Measurements from ENCODE around the gene CXCL12. TPM values are rescaled to one million over a fixed set of nuclear protein-coding genes. Genes with fewer than 3 reads are reported as not detected.

Gene CXCL12
- total and polyA plus RNA-seq, 4 donors, result 23.7 to 91.4 (median 51.8) TPM

DNA sequence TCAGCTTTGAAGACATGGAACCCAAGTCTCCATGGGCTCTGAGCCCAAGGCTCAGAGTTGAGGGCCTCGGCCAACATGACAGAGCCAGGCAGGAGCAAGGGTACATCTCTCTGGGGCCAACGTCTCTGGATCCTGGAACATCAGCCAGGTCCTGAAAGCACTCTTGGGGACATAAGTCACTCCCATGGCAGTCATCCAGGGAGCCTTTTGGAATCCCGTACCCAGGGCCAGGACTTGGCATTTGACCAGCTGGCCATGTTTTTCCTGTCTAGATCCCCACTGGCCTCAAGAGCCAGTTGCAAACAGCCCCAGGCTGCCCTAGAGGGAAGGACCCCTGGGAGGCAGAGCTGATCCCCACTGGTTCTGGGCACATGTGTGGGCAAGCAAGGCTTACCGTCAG, 4.3 kb upstream of the CXCL12 start:
- peaks cover 0 to 1% (median 0%) of the 10 kb centered on the region in 4 donors for H3K9me3 ChIP-seq (ENCODE audit: control insufficient read depth in 4 of 4, insufficient read depth in 3 of 4, low read length in 3 of 4)
- DNase-seq (peak; percentile 53 to 65 (median 60)), ATAC-seq (ENCODE audit: insufficient read depth, low FRiP score) (no peak)
- H3K27me3 ChIP-seq (ENCODE audit: control insufficient read depth in 3 of 3, insufficient read depth in 3 of 3, low read length in 2 of 3), result peaks cover 0 to 11% (median 7%) of the 10 kb centered on the region in 3 donors
- no peak overlapping the region for H3K27ac ChIP-seq (ENCODE audit: low read depth in 1 of 2, low read length in 1 of 2)
- no peak overlapping the region for H3K4me3 ChIP-seq
- H3K36me3 ChIP-seq (ENCODE audit: control insufficient read depth in 4 of 4, insufficient read depth in 4 of 4, low read length in 4 of 4), result no peaks in the 10 kb centered on the region
- 66 to 76% methylated on average over 4 of the region's 4 CpGs for WGBS, 2 donors
- H3K9ac ChIP-seq (ENCODE audit: insufficient read depth in 1 of 2, low read length in 2 of 2), result no peak overlapping the region
- peaks cover 0 to 22% (median 8%) of the 10 kb centered on the region in 5 donors for H3K4me1 ChIP-seq (ENCODE audit: control insufficient read depth in 5 of 5, insufficient read depth in 5 of 5, low read length in 5 of 5)
- TF ChIP-seq, protein P1, sequence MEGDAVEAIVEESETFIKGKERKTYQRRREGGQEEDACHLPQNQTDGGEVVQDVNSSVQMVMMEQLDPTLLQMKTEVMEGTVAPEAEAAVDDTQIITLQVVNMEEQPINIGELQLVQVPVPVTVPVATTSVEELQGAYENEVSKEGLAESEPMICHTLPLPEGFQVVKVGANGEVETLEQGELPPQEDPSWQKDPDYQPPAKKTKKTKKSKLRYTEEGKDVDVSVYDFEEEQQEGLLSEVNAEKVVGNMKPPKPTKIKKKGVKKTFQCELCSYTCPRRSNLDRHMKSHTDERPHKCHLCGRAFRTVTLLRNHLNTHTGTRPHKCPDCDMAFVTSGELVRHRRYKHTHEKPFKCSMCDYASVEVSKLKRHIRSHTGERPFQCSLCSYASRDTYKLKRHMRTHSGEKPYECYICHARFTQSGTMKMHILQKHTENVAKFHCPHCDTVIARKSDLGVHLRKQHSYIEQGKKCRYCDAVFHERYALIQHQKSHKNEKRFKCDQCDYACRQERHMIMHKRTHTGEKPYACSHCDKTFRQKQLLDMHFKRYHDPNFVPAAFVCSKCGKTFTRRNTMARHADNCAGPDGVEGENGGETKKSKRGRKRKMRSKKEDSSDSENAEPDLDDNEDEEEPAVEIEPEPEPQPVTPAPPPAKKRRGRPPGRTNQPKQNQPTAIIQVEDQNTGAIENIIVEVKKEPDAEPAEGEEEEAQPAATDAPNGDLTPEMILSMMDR (IDR thresholded peaks at IDR 0.05; ENCODE audit: control extremely low read depth, extremely low read depth), result no peak

DNA sequence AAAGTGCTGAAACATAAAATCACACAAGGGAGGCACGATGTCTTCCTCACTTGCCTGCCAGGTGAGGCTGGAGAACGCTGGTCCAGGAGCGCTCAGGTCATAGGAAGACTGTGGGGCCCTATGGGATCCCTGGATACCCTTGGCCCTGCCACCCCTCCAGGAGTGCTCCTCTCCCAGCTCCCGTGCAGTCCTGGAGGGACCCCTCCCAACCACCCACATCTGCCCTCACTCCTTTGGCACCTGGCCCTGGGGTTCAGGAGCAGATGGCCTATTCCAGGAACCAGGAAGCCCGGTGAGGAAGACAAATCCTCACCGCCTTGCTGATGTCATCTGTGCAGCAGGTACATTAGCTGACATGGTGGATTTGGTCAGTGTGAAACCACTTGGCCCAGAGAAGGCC, 3.7 kb upstream of the CXCL12 start:
- Histone ChIP-seq H3K9me3 (ENCODE audit: control insufficient read depth in 4 of 4, insufficient read depth in 3 of 4, low read length in 3 of 4) (peaks cover 0 to 2% (median 0%) of the 10 kb centered on the region in 4 donors), H3K27ac (ENCODE audit: low read depth in 1 of 2, low read length in 1 of 2) (no peak overlapping the region), H3K4me1 (ENCODE audit: control insufficient read depth in 5 of 5, insufficient read depth in 5 of 5, low read length in 5 of 5) (peaks cover 0 to 25% (median 10%) of the 10 kb centered on the region in 5 donors), H3K4me3 (no peak overlapping the region), H3K27me3 (ENCODE audit: control insufficient read depth in 3 of 3, insufficient read depth in 3 of 3, low read length in 2 of 3) (peaks cover 0 to 13% (median 7%) of the 10 kb centered on the region in 3 donors), H3K9ac (ENCODE audit: insufficient read depth in 1 of 2, low read length in 2 of 2) (no peak overlapping the region), H3K36me3 (ENCODE audit: control insufficient read depth in 4 of 4, insufficient read depth in 4 of 4, low read length in 4 of 4) (no peaks in the 10 kb centered on the region)
- ATAC-seq (ENCODE audit: insufficient read depth, low FRiP score) (no peak), DNase-seq (no peak)
- TF ChIP-seq, protein P1 (IDR thresholded peaks at IDR 0.05; ENCODE audit: control extremely low read depth, extremely low read depth), result no peak
- 92 to 96% methylated on average over 6 of the region's 6 CpGs for WGBS, 2 donors

DNA sequence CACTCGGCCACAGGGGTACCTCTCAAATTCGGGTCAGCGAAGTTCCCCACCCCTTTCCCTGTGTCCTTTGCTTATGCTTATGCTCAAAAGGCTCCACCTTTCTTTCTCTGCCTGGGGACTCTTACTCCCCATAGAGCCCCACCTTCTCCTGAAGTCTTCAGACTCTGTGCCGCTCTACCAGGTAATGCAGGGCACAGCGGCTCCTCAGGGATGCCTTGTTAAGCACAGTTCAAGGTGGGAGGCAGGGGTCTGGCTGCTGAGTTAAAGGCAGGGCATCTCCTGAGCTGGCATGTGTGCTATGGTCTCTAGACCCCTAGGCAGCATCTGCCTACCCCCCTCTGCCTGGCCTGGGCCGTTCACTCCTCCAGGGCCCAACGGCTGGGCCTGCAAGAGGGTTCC, 3.0 kb upstream of the CXCL12 start:
- Histone ChIP-seq H3K36me3 (ENCODE audit: control insufficient read depth in 4 of 4, insufficient read depth in 4 of 4, low read length in 4 of 4) (no peaks in the 10 kb centered on the region), H3K9me3 (ENCODE audit: control insufficient read depth in 4 of 4, insufficient read depth in 3 of 4, low read length in 3 of 4) (peaks cover 0 to 4% (median 0%) of the 10 kb centered on the region in 4 donors), H3K27ac (ENCODE audit: low read depth in 1 of 2, low read length in 1 of 2) (no peak overlapping the region), H3K4me3 (no peak overlapping the region), H3K9ac (ENCODE audit: insufficient read depth in 1 of 2, low read length in 2 of 2) (no peak overlapping the region), H3K4me1 (ENCODE audit: control insufficient read depth in 5 of 5, insufficient read depth in 5 of 5, low read length in 5 of 5) (peaks cover 0 to 23% (median 10%) of the 10 kb centered on the region in 5 donors), H3K27me3 (ENCODE audit: control insufficient read depth in 3 of 3, insufficient read depth in 3 of 3, low read length in 2 of 3) (peaks cover 0 to 13% (median 10%) of the 10 kb centered on the region in 3 donors)
- TF ChIP-seq, protein P1 (IDR thresholded peaks at IDR 0.05; ENCODE audit: control extremely low read depth, extremely low read depth), result no peak
- 92 to 93% methylated on average over 7 of the region's 7 CpGs for WGBS, 2 donors
- DNase-seq (no peak), ATAC-seq (ENCODE audit: insufficient read depth, low FRiP score) (no peak)

DNA sequence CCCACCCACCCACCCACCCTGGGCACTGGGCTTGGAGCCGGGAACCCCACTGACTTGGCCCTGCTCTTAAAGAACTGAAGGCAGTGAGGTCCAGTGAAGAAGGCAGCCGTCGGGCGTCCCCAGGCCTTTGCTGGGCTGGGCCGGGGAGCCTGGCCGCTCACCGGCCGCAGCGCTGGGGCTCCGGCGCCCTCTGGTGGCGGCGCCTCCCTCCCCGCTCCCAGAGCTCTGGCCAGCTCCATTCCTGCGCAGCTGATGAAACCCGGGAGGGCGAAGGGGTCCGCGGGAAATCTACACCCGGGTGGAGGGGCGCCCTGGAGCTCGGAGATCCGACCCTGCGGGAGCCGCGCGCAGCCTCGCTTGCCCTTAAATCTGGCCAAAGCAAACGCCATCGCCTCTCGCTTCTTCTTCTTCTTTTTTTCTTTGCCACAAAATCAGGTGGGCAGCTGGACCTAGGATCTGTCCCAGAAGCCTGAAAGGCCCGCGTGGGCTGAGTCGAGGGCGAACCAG, 1.7 kb upstream of the CXCL12 start:
- H3K4me1 ChIP-seq (ENCODE audit: control insufficient read depth in 5 of 5, insufficient read depth in 5 of 5, low read length in 5 of 5), result peaks cover 0 to 32% (median 11%) of the 10 kb centered on the region in 5 donors
- peaks cover 0 to 13% (median 10%) of the 10 kb centered on the region in 3 donors for H3K27me3 ChIP-seq (ENCODE audit: control insufficient read depth in 3 of 3, insufficient read depth in 3 of 3, low read length in 2 of 3)
- H3K27ac ChIP-seq (ENCODE audit: low read depth in 1 of 2, low read length in 1 of 2), result no peak overlapping the region
- peak; percentile 78 for ATAC-seq (ENCODE audit: insufficient read depth, low FRiP score)
- H3K36me3 ChIP-seq (ENCODE audit: control insufficient read depth in 4 of 4, insufficient read depth in 4 of 4, low read length in 4 of 4), result no peaks in the 10 kb centered on the region
- TF ChIP-seq, protein P1 (IDR thresholded peaks at IDR 0.05; ENCODE audit: control extremely low read depth, extremely low read depth), result peak; percentile 90
- H3K9ac ChIP-seq (ENCODE audit: insufficient read depth in 1 of 2, low read length in 2 of 2), result no peak overlapping the region
- WGBS, 2 donors, result 3% methylated on average over 34 to 35 of the region's 35 CpGs
- peak; percentile 78 to 88 (median 80) for DNase-seq
- no peak overlapping the region for H3K4me3 ChIP-seq
- peaks cover 0 to 4% (median 0%) of the 10 kb centered on the region in 4 donors for H3K9me3 ChIP-seq (ENCODE audit: control insufficient read depth in 4 of 4, insufficient read depth in 3 of 4, low read length in 3 of 4)

All from lung (tissue), 12 donors.